ENCODE data around the gene ELOVL5.
"Not testable (repeated sequence)": the region's sequence is repeated elsewhere in the genome, so short reads cannot be mapped to it uniquely, and the experiment has no call there.

Gene ELOVL5, protein sequence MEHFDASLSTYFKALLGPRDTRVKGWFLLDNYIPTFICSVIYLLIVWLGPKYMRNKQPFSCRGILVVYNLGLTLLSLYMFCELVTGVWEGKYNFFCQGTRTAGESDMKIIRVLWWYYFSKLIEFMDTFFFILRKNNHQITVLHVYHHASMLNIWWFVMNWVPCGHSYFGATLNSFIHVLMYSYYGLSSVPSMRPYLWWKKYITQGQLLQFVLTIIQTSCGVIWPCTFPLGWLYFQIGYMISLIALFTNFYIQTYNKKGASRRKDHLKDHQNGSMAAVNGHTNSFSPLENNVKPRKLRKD

DNA sequence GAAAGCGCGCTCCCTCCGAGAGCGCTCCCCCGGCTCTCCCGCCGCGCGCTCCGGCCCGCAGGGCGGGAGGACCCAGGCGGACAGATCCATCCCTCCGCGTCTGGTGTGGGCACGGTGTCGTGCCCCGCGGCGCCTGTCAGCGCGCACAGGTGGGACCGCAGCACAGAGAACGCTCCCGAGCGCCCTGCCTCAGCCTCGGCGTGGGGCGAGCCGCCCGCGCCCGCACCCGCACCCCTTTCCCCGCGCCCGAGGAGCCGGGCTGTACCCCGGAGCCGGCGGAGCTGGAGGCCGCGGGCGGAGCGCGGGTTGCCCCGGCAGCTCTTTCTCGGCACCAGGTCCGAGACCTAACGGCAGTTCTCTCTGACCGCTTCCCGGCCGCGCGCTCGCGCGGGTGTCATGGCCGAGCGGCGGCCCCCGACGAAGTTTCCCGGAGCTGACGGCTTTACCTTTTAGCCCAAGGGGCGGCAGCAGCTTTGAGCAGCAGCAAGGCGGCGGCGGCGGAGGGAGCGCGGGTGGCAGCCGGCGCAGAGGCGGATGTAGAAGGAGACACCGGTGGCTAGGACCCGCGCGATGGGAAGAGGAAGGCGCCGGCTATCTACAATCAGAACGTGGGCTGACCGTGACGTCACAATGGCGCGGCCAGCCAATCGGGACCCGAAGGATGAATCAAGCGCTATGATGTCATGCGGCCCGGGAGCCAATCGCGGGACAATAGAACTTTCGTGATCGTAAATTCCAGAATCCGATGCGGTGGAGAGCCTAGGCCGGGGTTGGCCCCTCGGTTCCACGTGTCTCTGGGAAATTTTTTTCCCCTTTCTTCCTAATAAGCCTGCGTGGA is at the start of gene ELOVL5:
Gene ELOVL5, minus strand, starts transcription at position 580 of the 838 bp plus-strand sequence. CDS start 53,251 bp downstream, outside the sequence.
- H3K4me3 Mint-ChIP-seq = peak within 1 kb of the TSS; percentile 93
- no peaks in the 10 kb centered on the region for H3K27me3 Mint-ChIP-seq
- peaks cover 44% of the 10 kb centered on the region for H3K4me1 Mint-ChIP-seq (ENCODE audit: low read depth)
- H3K27ac Mint-ChIP-seq = peak within 1 kb of the TSS; percentile 94
- no peaks in the 10 kb centered on the region for H3K9me3 Mint-ChIP-seq
- peaks cover 28% of the 10 kb centered on the region for H3K36me3 Mint-ChIP-seq (ENCODE audit: low read depth)

DNA sequence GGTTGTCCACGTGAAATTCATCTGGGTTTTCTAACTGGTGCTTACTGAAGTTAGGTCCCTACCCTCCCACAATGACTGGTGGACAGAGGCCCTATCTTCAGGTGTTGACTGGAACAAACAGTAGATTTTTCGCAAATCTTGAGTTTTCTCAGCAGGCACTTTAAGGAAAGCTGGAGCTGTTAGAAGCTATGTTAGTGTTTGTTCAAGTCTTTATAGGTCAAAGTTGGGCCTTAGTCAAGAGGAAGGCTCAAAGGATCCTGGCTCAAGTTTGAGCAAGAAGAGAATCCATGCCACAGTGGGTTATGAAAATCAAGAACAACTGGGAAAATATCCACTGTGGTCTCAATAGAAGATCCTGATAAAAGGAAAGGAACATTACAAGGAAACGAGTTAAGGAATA is 48.5 kb upstream of the ELOVL5 start:
- H3K36me3 Mint-ChIP-seq (ENCODE audit: low read depth) = no peaks in the 10 kb centered on the region
- no peak overlapping the region for H3K4me3 Mint-ChIP-seq
- no peaks in the 10 kb centered on the region for H3K27me3 Mint-ChIP-seq
- H3K27ac Mint-ChIP-seq = no peak overlapping the region
- no peaks in the 10 kb centered on the region for H3K9me3 Mint-ChIP-seq
- no peaks in the 10 kb centered on the region for H3K4me1 Mint-ChIP-seq (ENCODE audit: low read depth)

DNA sequence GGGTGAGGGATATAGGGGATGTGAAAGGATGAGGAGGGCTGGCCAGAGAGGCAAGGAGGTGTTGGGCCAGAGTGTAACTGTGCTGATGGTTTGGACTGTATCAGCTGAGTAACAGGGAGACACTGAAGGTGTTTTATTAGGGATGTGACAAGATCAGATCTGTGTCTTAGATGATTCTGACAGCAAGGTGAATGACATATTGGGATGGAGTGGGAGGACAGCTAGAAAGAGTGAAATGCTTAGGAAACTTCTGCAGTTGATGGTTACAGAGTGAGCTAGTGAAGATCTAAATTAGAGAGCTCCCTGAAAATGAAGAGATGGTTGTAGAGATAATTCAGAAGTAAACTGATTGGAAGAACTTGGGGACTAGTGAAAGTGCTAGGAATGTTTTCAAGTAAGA is 47.2 kb upstream of the ELOVL5 start:
- Mint-ChIP-seq H3K36me3 (ENCODE audit: low read depth) (no peaks in the 10 kb centered on the region), H3K27ac (no peak overlapping the region), H3K4me1 (ENCODE audit: low read depth) (no peaks in the 10 kb centered on the region), H3K9me3 (no peaks in the 10 kb centered on the region), H3K27me3 (no peaks in the 10 kb centered on the region), H3K4me3 (no peak overlapping the region)

DNA sequence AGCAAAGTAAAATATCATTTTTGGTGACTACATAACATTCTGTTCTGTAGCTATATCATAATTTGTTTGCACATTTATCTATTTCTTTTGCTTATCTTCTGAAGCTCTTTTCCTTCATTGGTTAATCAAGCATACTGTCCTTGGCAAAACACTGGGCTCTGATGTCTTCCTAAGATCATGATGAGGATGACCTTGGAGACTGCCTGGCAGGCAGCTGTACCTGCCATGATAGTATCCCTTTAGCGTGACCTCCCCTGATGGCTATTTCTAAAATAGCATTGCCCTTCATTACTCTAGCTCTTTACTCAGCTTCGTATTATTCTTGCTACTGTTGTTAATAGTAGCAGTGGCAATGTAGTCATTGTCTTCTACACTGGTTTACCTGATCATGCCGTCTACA is 46.0 kb upstream of the ELOVL5 start:
- Mint-ChIP-seq H3K27ac (no peak overlapping the region), H3K4me3 (no peak overlapping the region), H3K27me3 (no peaks in the 10 kb centered on the region), H3K4me1 (ENCODE audit: low read depth) (no peaks in the 10 kb centered on the region), H3K9me3 (no peaks in the 10 kb centered on the region), H3K36me3 (ENCODE audit: low read depth) (no peaks in the 10 kb centered on the region)

DNA sequence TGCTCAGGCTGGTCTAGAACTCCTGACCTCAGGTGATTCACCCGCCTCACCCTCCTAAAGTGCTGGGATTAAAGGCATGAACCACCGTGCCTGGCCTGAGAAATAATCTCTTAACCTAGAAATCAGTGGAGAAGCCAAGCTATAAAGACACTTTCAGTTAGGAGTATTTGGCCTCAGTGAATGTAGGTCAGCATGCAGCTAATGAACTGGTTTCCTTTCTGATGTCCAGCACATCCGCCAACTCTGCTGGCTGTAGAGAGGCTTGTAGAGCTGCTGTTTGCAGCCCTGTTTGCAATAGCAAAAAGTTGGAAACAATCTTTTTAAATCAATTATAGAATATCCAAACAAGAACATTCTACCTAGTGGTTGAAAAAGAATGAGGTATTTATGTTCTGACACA is 42.4 kb upstream of the ELOVL5 start:
- H3K27me3 Mint-ChIP-seq = no peaks in the 10 kb centered on the region
- no peaks in the 10 kb centered on the region for H3K4me1 Mint-ChIP-seq (ENCODE audit: low read depth)

DNA sequence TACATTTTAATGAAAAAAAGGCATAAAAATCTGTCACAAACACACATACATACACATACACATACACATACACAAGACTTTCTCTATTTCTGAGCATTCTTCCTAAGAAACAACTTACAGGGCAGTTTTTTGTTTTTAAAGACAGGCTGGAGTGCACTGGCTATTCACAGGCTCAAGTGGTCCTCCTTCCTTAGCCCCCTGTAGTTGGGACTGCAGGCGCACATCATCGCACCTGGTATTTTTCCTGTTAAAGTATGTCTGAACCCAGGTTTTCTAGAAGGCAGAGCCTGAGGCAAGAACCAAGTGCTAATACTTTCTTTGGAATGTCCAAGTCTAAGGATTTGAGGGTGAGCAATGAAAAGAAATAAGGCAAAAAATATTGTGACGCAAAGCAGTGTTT is 41.3 kb upstream of the ELOVL5 start:
- Mint-ChIP-seq H3K4me1 (ENCODE audit: low read depth) (no peaks in the 10 kb centered on the region), H3K27me3 (no peaks in the 10 kb centered on the region), H3K27ac (no peak overlapping the region), H3K9me3 (no peaks in the 10 kb centered on the region), H3K4me3 (no peak overlapping the region), H3K36me3 (ENCODE audit: low read depth) (no peaks in the 10 kb centered on the region)

More for the DNA sequence above, 42.4 kb upstream of the ELOVL5 start:
- Mint-ChIP-seq H3K4me3 (no peak overlapping the region), H3K36me3 (ENCODE audit: low read depth) (no peaks in the 10 kb centered on the region), H3K27ac (no peak overlapping the region), H3K9me3 (no peaks in the 10 kb centered on the region)

DNA sequence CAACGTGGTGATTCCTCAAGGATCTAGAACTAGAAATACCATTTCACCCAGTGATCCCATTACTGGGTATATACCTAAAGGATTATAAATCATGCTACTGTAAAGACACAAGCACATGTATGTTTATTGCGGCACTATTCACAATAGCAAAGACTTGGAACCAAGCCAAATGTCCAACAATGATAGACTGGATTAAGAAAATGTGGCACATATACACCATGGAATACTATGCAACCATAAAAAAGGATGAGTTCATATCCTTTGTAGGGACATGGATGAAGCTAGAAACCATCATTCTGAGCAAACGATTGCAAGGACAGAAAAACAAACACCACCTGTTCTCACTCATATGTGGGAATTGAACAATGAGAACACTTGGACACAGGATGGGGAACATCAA is 39.9 kb upstream of the ELOVL5 start:
- H3K4me1 Mint-ChIP-seq (ENCODE audit: low read depth); H3K36me3 Mint-ChIP-seq (ENCODE audit: low read depth); H3K27ac Mint-ChIP-seq; H3K27me3 Mint-ChIP-seq; H3K9me3 Mint-ChIP-seq; H3K4me3 Mint-ChIP-seq: not testable (repeated sequence)

DNA sequence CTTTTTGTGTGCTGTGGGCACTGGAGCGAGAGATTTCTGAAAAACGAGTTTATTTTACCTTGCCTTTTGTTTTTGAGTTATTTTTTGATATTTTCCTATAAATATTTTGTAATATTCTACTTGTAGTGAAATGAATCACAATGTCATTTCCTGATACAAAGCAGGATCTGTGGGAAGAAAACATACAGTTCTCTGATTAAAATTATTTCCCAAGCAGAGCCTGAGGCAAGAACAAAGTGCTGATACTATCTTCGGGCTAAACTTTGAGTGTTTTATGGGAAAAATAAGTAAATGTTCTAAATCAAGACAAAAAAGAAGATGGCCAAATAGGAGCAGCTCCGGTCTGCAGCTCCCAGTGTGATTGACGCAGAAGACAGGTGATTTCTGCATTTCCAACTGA is 33.7 kb upstream of the ELOVL5 start:
- Mint-ChIP-seq H3K27ac (no peak overlapping the region), H3K4me3 (no peak overlapping the region), H3K4me1 (ENCODE audit: low read depth) (no peaks in the 10 kb centered on the region), H3K27me3 (no peaks in the 10 kb centered on the region), H3K36me3 (ENCODE audit: low read depth) (no peaks in the 10 kb centered on the region), H3K9me3 (no peaks in the 10 kb centered on the region)

DNA sequence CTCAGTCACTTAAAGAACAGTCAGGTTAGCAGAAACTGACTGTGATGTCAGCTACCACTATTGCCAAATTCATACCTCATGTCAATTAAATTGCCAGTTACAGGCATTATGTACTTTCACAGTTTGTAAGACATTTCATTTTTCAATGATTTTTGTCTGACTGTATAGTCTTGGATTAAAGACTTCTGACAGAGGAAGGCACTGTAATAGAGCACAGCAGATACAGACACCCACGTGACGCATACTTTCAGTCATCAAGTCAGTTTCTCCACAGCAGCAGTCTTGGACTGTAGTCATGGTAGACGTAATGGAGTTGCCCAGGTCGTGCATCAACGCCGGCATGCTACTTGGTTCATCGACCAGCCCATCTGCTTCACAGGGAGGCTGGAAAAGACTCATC is 29.5 kb upstream of the ELOVL5 start:
- H3K9me3 Mint-ChIP-seq = no peaks in the 10 kb centered on the region
- H3K27me3 Mint-ChIP-seq = no peaks in the 10 kb centered on the region
- H3K36me3 Mint-ChIP-seq (ENCODE audit: low read depth) = no peaks in the 10 kb centered on the region
- no peaks in the 10 kb centered on the region for H3K4me1 Mint-ChIP-seq (ENCODE audit: low read depth)
- H3K4me3 Mint-ChIP-seq = no peak overlapping the region
- H3K27ac Mint-ChIP-seq = no peak overlapping the region

DNA sequence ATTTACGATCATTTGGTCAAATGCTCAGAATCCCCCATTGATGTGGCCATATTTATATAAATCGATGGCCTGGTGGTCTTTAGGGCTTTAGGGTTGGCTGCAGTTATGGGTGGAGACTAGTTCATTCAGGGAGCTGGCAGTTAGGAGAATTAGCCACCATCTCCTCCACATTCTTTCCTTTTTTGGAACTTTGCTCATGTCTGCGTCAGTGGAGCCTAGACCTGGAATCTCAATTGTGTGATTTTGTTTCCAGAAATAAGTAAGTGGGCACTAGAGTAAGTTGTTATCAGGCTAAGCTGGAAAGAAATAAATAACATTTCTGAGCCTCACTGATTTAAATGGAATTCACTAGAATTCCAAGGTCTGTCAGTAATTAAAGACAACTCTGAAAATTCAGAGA is 29.0 kb upstream of the ELOVL5 start:
- Mint-ChIP-seq H3K4me1 (ENCODE audit: low read depth) (no peaks in the 10 kb centered on the region), H3K4me3 (no peak overlapping the region), H3K27ac (no peak overlapping the region), H3K36me3 (ENCODE audit: low read depth) (no peaks in the 10 kb centered on the region), H3K27me3 (no peaks in the 10 kb centered on the region), H3K9me3 (no peaks in the 10 kb centered on the region)

DNA sequence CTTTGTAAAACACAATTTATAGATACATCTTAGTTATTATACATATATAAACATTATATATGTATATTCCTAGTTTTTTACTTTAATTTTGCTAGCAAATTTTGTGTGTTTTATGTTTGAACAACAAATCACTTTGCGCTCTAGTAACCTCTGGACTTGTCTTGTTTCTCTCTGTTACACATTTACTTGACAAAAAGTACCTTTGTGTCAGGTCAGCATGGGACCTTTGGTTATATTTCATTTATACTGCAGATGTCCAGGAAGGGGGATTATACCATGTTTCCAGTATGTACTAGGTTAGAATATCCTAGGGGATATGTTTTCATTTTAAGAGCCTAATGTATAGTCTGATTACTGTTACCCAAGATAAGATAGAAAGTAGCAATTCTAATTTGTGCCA is 28.5 kb upstream of the ELOVL5 start:
- H3K4me1 Mint-ChIP-seq (ENCODE audit: low read depth) = no peaks in the 10 kb centered on the region
- H3K27me3 Mint-ChIP-seq = no peaks in the 10 kb centered on the region
- H3K4me3 Mint-ChIP-seq = no peak overlapping the region
- H3K36me3 Mint-ChIP-seq (ENCODE audit: low read depth) = no peaks in the 10 kb centered on the region
- no peaks in the 10 kb centered on the region for H3K9me3 Mint-ChIP-seq
- no peak overlapping the region for H3K27ac Mint-ChIP-seq

DNA sequence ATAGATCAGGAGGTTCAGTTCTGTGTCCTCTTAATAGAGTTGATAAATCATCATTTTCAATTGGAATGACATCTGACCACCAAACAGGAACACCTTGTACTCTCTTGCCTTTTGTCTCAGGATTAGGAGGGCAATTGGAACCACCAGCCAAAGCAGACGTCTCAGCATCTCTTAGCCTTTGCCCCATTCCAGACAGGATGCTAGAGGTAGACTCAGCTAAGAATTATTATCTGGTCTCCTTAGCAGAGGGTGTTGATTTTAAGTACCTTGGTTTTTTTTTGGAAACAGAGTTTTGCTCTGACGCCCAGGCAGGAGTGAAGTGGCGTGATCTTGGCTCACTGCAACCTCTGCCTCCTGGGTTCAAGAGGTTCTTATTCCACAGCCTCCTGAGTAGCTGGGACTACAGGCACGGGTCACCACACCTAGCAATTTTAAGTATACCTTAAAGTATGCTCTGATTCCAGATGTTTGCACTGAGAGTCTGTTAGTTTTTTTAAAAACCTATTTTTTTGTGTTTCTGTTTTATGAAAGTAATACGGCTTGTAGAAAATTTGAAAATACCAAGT is 28.0 kb upstream of the ELOVL5 start:
- Mint-ChIP-seq H3K27ac (no peak overlapping the region), H3K4me3 (no peak overlapping the region), H3K9me3 (no peaks in the 10 kb centered on the region), H3K36me3 (ENCODE audit: low read depth) (no peaks in the 10 kb centered on the region), H3K4me1 (ENCODE audit: low read depth) (no peaks in the 10 kb centered on the region), H3K27me3 (no peaks in the 10 kb centered on the region)

DNA sequence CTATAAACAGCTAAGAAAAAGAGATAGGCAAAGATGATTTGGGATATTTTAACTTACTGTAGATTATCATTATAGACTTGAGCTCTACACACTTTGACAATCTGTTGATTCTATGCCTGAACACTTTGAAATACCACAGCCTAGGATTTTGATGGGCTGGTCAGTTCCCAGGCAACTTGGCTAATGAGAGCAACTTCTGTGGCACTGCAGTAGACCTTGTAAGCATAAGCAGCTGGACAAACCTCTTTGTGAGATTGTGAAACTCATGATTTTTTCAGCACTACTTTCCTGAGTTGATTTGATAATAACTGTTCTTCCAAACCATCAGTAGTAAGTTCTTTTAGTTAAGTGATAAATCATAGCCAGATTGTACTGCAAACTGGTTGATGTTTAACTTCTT is 27.1 kb upstream of the ELOVL5 start:
- H3K27me3 Mint-ChIP-seq = no peaks in the 10 kb centered on the region
- no peak overlapping the region for H3K4me3 Mint-ChIP-seq
- H3K4me1 Mint-ChIP-seq (ENCODE audit: low read depth) = no peaks in the 10 kb centered on the region
- H3K36me3 Mint-ChIP-seq (ENCODE audit: low read depth) = no peaks in the 10 kb centered on the region
- no peaks in the 10 kb centered on the region for H3K9me3 Mint-ChIP-seq
- no peak overlapping the region for H3K27ac Mint-ChIP-seq

DNA sequence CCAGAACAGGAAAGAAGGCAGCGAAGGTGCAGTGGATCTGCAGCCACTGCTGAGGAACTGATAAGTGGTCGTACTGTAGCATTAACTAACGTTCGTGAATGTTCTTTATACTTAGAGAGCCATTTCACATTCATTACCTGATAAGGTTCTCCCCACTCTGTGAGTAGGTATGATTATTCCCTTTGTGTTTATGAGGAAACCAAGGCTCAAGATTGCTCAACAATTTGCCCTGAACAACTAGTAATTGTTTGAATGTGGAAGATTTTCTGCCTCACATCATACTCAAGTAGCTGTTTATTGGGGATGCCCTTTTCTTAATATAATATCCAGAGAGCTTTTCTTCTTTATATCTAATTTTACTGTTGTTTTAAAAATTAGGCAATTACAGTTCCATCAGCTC is 24.9 kb upstream of the ELOVL5 start:
- Mint-ChIP-seq H3K4me1 (ENCODE audit: low read depth) (peaks cover 5% of the 10 kb centered on the region), H3K27ac (no peak overlapping the region), H3K4me3 (no peak overlapping the region)

DNA sequence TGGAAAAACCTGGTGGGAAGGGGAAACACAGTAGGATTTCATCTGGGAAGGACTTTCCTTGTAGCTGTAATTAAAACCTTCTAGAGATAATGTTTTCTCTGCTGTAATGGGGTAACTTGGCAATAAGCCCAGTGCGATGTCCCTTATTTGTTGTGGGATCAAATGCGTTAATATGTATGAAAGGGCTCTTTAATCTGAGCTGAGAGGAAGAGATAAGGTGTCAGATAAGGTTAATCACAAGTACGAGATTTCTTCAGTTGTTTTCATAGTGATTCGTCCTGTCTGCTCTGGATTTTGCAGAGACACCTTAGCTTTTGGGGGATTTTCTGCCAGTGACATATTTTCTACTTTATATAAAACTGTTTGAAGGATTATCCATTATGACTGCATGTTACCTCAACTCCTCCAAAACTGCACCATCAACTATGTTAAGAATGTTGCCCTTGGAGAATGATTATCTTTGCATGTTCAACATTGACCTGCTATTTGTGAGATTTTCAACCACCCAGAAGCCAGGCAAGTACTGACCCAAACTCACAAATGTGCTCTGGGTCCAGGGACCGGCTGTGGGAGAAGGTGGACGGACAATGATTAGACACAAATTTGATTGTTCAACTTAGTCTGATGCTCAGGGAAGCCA is 21.2 kb upstream of the ELOVL5 start:
- H3K4me3 Mint-ChIP-seq = no peak overlapping the region
- peaks cover 4% of the 10 kb centered on the region for H3K9me3 Mint-ChIP-seq
- H3K27ac Mint-ChIP-seq = no peak overlapping the region
- peaks cover 5% of the 10 kb centered on the region for H3K4me1 Mint-ChIP-seq (ENCODE audit: low read depth)
- no peaks in the 10 kb centered on the region for H3K27me3 Mint-ChIP-seq
- H3K36me3 Mint-ChIP-seq (ENCODE audit: low read depth) = no peaks in the 10 kb centered on the region

More for the DNA sequence above, 24.9 kb upstream of the ELOVL5 start:
- no peaks in the 10 kb centered on the region for H3K9me3 Mint-ChIP-seq
- H3K27me3 Mint-ChIP-seq = no peaks in the 10 kb centered on the region
- no peaks in the 10 kb centered on the region for H3K36me3 Mint-ChIP-seq (ENCODE audit: low read depth)

Data from stimulated activated naive CD8-positive, alpha-beta T cell treated with anti-CD3 and anti-CD28 coated beads, Interleukin-15, Interleukin-2, amounts not matched to agents 100 ng/mL and 50 ng/mL, for 24 hours (primary cell).